Mesodermal cell (in vitro differentiated cells): ENCODE data around the gene PCYT2.

Experiments used
- H3K27ac ChIP-seq: 2 replicates; pipeline ENCODE4 v1.7.0; 2013; ENCODE audit warnings: mild to moderate bottlenecking, low read depth, low read length, moderate library complexity; ENCODE audit not compliant: severe bottlenecking
- H3K36me3 ChIP-seq: 2 replicates; pipeline ENCODE4 v1.7.1; 2013; ENCODE audit warnings: mild to moderate bottlenecking, low read length, moderate library complexity; ENCODE audit not compliant: control insufficient read depth, insufficient read depth
- H3K4me1 ChIP-seq: one replicate; pipeline ENCODE4 v1.7.1; 2013; ENCODE audit warnings: mild to moderate bottlenecking, low read length; ENCODE audit not compliant: insufficient read depth, control insufficient read depth, poor library complexity, severe bottlenecking
- H3K4me3 ChIP-seq: 2 replicates; pipeline ENCODE4 v1.7.0; 2013; ENCODE audit warnings: low read length, control low read depth, mild to moderate bottlenecking; ENCODE audit not compliant: insufficient read depth, poor library complexity, severe bottlenecking; ENCODE audit errors: extremely low read depth
- H3K9me3 ChIP-seq: 2 replicates; pipeline ENCODE4 v1.7.1; 2013; ENCODE audit warnings: mild to moderate bottlenecking, low read length, moderate library complexity; ENCODE audit not compliant: control insufficient read depth
- WGBS, 2 experiments: methylation state at CpG; one replicate each; pipeline ENCODE4 v1.1.5; 2013; ENCODE audit warnings: missing lambda C conversion rate in 2 of 2; ENCODE audit not compliant: insufficient coverage in 2 of 2; 5-methylcytosine and 5-hydroxymethylcytosine counted together

Gene PCYT2

DNA sequence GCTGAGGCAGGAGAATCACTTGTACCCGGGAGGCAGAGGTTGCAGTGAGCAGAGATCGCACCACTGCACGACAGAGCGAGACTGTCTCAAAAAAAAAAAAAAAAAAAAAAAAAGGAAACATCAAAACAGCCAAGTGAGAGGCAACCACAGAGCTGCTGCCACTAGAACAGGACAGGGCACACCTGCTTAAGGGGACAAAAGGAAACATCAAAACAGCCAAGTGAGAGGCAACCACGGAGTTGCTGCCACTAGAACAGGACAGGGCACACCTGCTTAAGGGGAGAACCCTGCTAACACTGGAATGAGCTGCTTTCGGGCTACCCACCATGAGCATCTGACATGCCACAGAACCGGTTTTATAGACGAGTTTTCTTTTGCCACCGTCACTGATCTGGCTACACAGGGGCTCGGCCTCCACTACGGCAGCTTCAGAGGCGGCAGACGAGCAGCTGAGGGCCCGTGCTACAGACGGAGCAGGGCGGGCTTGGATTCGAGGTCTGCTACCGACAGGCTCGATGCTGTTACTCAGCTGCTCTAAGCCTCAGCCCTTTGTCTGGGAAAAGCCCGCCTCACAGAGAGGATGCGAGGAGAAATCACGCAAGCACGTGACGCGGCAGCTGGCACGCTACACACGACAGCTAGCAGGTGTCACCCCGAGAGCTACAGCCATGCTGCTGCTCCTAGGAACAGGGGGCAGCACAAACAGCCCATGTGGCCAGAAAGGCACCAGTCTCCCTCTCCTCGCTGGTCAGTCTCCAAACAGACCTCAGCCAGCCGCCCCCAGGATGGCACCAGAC lies 52.8 kb downstream of the PCYT2 start:
- 94 to 96% methylated on average over 26 to 27 of the region's 30 CpGs for WGBS, 2 experiments
- Histone ChIP-seq H3K27ac (no peak overlapping the region), H3K4me3 (peak overlapping the region; percentile 95), H3K9me3 (no peaks in the 10 kb centered on the region), H3K4me1 (peaks cover 16% of the 10 kb centered on the region), H3K36me3 (peaks cover 75% of the 10 kb centered on the region)

DNA sequence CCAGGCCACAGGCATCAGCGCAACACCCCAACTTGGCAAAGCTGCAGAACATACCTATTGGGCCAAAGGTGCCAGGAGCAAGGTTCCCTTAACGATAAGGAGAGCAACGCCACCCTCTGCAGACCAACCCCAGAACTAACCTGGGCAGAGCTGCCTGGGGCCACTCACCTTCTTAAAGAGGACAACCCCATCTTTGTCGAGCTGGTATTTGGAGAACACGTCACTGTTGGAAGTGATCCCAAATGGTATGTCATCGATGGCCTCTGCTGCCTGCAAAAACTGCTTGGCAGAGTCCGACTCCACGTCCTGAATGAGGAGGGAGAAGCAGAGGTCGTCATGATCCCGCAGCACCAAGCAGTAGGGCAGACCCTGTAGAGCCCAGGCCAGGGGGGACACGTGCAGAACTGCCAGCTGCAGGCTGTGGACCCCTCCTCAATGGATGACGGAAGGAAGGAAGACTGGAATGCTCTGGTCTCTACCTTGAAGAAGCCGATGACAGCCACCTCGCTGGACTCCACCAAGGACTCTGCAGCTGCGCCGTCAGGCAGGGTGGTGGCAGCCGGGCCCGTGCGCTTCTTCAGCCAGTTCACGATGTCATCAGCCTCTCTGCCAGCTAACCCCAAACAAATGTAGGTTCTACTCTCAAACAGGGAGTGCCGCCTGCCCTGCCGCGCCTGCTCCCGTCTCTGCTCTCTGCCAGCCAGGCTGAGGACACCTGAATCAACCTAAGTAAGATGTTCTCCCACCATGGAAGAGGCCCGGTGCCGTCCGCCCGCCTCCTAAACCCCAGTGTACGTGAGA lies 56.0 kb downstream of the PCYT2 start:
- Histone ChIP-seq H3K4me3 (no peak overlapping the region), H3K36me3 (peaks cover 93% of the 10 kb centered on the region), H3K27ac (no peak overlapping the region), H3K9me3 (no peaks in the 10 kb centered on the region), H3K4me1 (peaks cover 16% of the 10 kb centered on the region)
- WGBS, 2 experiments = 95 to 97% methylated on average over 23 to 24 of the region's 29 CpGs

DNA sequence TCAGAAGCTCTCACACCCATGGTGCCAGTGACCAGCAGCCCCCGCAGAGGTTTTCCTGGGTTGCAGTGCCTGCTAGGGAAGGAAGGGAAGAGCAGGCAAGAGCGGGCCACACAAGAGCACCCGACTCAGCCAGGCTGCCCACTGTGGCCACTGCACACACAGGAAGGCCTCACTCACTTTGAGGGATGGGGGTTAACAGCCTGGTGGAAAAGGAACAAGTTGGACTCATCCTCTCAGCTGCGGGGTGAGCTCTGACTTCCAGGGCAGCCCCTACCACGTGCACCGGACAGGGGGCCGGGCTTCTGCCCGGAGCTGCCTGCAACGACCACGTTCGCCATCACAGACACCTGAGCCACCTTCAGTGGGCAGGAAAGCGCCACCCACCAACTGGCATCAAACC lies 59.0 kb downstream of the PCYT2 start:
- 97% methylated on average over 12 of the region's 12 CpGs for WGBS, 2 experiments
- Histone ChIP-seq H3K27ac (no peak overlapping the region), H3K4me3 (no peak overlapping the region), H3K36me3 (peaks cover 90% of the 10 kb centered on the region), H3K9me3 (no peaks in the 10 kb centered on the region), H3K4me1 (peaks cover 2% of the 10 kb centered on the region)

- H3K4me3 ChIP-seq = no peak overlapping the region
- H3K4me1 ChIP-seq = peaks cover 2% of the 10 kb centered on the region
- WGBS, 2 experiments = 96 to 97% methylated on average over 11 to 16 of the region's 16 CpGs
- H3K36me3 ChIP-seq = peaks cover 90% of the 10 kb centered on the region
- no peak overlapping the region for H3K27ac ChIP-seq
- H3K9me3 ChIP-seq = no peaks in the 10 kb centered on the region
These were observed 59.8 kb downstream of the PCYT2 start for GRCh38 chr17:81851423-81851822.
